ENCODE measurements around the gene RPS26. TPM values are rescaled to one million over a fixed set of nuclear protein-coding genes. Genes with fewer than 3 reads are reported as not detected.

RPS26 gene
- total and polyA plus RNA-seq, 2 of the 13 experiments (the other 11 are each of a cell fraction or from before 2014, with no cell fraction given), result 150 to 421 TPM

GRCh38 chr12:55996715-55997534, 44.8 kb upstream of the RPS26 start, which contains the start of gene SUOX (continued):
- no peak for TF ChIP-seq RERE (CRISPR knock-in tag; IDR thresholded peaks at IDR 0.05; ENCODE audit: low read depth)
- 0 out of 2 replicates have a peak, but pooled peaks have one; percentile 21 for TF ChIP-seq ZNF691 (CRISPR knock-in tag; IDR thresholded peaks at IDR 0.05; ENCODE audit: borderline replicate concordance, low read depth)
- TF ChIP-seq ZNF546 (CRISPR knock-in tag; conservative IDR thresholded peaks at IDR 0.05), result no peak
- TF ChIP-seq MIXL1 (CRISPR knock-in tag; IDR thresholded peaks at IDR 0.05), result peak; percentile 58; the same call in 1 of the 2 replicates
- peak; percentile 86 for TF ChIP-seq SP2 (CRISPR knock-in tag; IDR thresholded peaks at IDR 0.05)
- TF ChIP-seq CAMTA2 (CRISPR knock-in tag; IDR thresholded peaks at IDR 0.05; ENCODE audit: borderline replicate concordance), result no peak
- no peak for TF ChIP-seq NR1H2 (CRISPR knock-in tag; IDR thresholded peaks at IDR 0.05; ENCODE audit: borderline replicate concordance, low read depth)
- TF ChIP-seq SMAD9 (CRISPR knock-in tag; IDR thresholded peaks at IDR 0.05), result peak; percentile 3; the same call in 1 of the 2 replicates
- TF ChIP-seq ZNF460 (CRISPR knock-in tag; IDR thresholded peaks at IDR 0.05; ENCODE audit: borderline replicate concordance), result no peak
- TF ChIP-seq, protein P1, sequence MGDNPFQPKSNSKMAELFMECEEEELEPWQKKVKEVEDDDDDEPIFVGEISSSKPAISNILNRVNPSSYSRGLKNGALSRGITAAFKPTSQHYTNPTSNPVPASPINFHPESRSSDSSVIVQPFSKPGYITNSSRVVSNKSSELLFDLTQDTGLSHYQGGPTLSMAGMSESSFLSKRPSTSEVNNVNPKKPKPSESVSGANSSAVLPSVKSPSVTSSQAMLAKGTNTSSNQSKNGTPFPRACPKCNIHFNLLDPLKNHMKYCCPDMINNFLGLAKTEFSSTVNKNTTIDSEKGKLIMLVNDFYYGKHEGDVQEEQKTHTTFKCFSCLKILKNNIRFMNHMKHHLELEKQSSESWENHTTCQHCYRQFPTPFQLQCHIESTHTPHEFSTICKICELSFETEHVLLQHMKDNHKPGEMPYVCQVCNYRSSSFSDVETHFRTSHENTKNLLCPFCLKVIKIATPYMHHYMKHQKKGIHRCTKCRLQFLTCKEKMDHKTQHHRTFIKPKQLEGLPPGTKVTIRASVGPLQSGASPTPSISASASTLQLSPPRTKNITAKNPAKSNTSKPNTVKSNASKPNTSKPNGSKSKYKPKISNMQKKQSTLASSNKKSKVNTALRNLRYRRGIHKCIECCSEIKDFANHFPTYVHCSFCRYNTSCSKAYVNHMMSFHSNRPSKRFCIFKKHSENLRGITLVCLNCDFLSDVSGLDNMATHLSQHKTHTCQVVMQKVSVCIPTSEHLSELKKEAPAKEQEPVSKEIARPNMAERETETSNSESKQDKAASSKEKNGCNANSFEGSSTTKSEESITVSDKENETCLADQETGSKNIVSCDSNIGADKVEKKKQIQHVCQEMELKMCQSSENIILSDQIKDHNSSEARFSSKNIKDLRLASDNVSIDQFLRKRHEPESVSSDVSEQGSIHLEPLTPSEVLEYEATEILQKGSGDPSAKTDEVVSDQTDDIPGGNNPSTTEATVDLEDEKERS (CRISPR knock-in tag; IDR thresholded peaks at IDR 0.05), result no peak
- TF ChIP-seq HMGXB3 (CRISPR knock-in tag; IDR thresholded peaks at IDR 0.05; ENCODE audit: borderline replicate concordance), result peak; percentile 95
- TF ChIP-seq ZNF781 (CRISPR knock-in tag; IDR thresholded peaks at IDR 0.05; ENCODE audit: borderline replicate concordance, not compliant biosample characterization), result no peak
- TF ChIP-seq BHLHE40 (IDR thresholded peaks at IDR 0.05; ENCODE audit: low read length), result no peak
